Urinary bladder (tissue), 4 donors: Measurements from ENCODE around the gene DAAM1. TPM values are rescaled to one million over a fixed set of nuclear protein-coding genes. Genes with fewer than 3 reads are reported as not detected.

Experiments used
- DNase-seq: peaks from one replicate; pipeline ENCODE4 v3.0.0-alpha.2; 2015; ENCODE audit errors: extremely low spot score
- H3K27ac ChIP-seq: one replicate; pipeline ENCODE4 v1.5.1; 2013; ENCODE audit warnings: low read depth, mild to moderate bottlenecking, moderate library complexity
- H3K36me3 ChIP-seq: one replicate; pipeline ENCODE4 v1.6.1; 2013; ENCODE audit warnings: mild to moderate bottlenecking, moderate library complexity; ENCODE audit not compliant: insufficient read depth
- H3K4me1 ChIP-seq: one replicate; pipeline ENCODE4 v1.6.1; 2013; ENCODE audit warnings: mild to moderate bottlenecking, moderate library complexity; ENCODE audit not compliant: insufficient read depth
- H3K4me3 ChIP-seq: one replicate; pipeline ENCODE4 v1.5.1; 2013; ENCODE audit warnings: low read depth, low read length
- WGBS: extraction: QIAGEN DNeasy Blood & Tissue Kit; methylation state at CpG from one replicate; pipeline ENCODE4 v1.1.7; 2013; 5-methylcytosine and 5-hydroxymethylcytosine counted together
- polyA plus RNA-seq: library from polyadenylated mRNA; stranded (reverse); fragments of 200-250 nt; gene quantifications from one replicate; pipeline ENCODE4 v1.2.3, GENCODE V29; 2013
- total RNA-seq: library from RNA; depleted of rRNA; stranded (reverse); fragments of >200 nt; gene quantifications from one replicate; pipeline ENCODE4 v1.2.3, GENCODE V29; 2014
- donor health status: healthy with polysubstance abuse.
- donor health status: healthy.

The DAAM1 gene
- total and polyA plus RNA-seq, 2 donors, result 24.2 to 85.2 TPM

GRCh38 chr14:59301354-59301753 lies 112.9 kb downstream of the DAAM1 start:
- 84% methylated on average over 6 of the region's 6 CpGs for WGBS
- no peak overlapping the region for H3K4me3 ChIP-seq
- H3K36me3 ChIP-seq, result no peaks in the 10 kb centered on the region
- H3K4me1 ChIP-seq, result no peaks in the 10 kb centered on the region
- H3K27ac ChIP-seq, result no peak overlapping the region
- no peak for DNase-seq

DNA sequence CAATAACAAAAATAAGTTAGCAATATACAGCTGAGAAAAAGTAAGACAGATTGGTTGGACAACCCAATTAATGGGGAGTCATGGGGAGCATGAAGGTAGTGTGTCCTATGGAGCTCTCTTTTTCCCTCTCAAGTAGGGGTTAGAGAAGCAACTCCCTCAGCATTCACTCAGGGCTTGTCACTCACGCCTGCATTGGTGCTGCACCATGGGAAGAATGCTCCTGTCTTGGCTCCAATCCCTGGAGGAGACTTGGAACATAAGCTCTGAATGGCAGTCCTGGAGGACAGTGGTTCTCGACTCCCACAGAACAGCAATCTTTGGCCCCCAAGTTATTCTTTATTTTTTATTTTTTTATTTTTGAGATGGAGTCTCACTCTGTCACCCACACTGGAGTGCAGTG lies 113.8 kb downstream of the DAAM1 start:
- WGBS, result 97% methylated on average over 2 of the region's 2 CpGs

DNA sequence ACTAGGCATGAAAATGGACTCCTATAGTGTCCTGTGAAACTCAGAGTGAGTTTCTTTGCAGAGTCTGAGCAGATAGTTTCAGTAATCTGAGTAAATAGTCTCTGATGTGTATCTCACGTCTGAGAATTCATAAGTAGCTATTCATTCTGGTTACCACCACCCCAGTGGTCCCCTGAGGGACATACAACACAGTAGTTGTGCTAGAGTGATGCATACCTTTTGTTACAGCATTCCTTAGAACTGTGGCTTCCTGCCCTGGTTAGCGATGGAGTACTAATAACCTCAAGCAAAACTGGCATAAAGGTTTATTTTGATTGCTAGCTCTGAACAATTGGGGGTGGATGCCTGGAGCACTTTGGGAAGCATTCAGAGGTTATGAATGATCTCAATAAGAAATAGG lies 114.7 kb downstream of the DAAM1 start:
- no peak overlapping the region for H3K4me3 ChIP-seq
- WGBS, result 87% methylated on average over 2 of the region's 2 CpGs
- no peak overlapping the region for H3K27ac ChIP-seq
- no peaks in the 10 kb centered on the region for H3K36me3 ChIP-seq
- no peaks in the 10 kb centered on the region for H3K4me1 ChIP-seq
- no peak for DNase-seq

More for the DNA sequence above, 113.8 kb downstream of the DAAM1 start:
- H3K4me1 ChIP-seq, result no peaks in the 10 kb centered on the region
- H3K27ac ChIP-seq, result no peak overlapping the region
- DNase-seq, result no peak
- no peaks in the 10 kb centered on the region for H3K36me3 ChIP-seq
- no peak overlapping the region for H3K4me3 ChIP-seq

- H3K4me1 ChIP-seq, result no peaks in the 10 kb centered on the region
Observed at GRCh38 chr14:59305231-59305630, 116.8 kb downstream of the DAAM1 start.

DNA sequence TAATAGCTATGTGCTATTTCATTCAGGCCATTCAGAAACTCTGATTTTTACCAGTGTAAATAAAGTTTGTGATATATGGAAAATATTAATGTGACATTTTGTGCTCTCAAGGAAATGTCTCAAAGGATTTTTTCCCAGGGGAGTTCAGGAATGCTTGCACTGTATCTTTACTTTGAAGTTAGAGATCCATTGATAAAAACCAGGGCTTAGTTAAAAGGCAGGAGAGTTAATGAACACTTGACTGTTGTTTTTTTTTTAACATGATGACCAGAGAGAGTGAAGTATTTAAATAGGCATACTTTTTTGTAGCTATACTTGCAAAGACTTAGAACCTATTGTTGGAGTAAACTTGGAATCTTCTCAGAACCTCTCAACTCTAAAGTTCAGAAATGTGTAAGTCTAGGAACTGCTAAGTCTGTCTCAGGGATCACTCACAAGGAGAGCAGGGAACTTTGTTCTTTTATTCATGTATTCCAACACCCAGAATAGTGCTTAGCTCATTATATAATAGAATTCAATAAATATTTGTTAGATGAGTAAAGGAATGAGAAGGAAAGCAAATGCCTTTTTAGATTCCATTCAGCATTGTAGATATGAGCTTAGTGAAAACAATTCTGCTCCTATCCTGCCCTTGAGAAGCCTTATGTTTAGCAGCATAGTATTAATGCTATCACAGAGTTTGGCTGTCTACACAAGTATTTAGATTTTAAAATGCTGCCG lies 117.5 kb downstream of the DAAM1 start:
- WGBS, result 17% methylated on average over 1 of the region's 1 CpG
- H3K27ac ChIP-seq, result no peak overlapping the region
- H3K4me1 ChIP-seq, result no peaks in the 10 kb centered on the region
- H3K36me3 ChIP-seq, result no peaks in the 10 kb centered on the region
- DNase-seq, result no peak
- no peak overlapping the region for H3K4me3 ChIP-seq

More at GRCh38 chr14:59305231-59305630, 116.8 kb downstream of the DAAM1 start:
- H3K27ac ChIP-seq, result no peak overlapping the region
- DNase-seq, result no peak
- H3K36me3 ChIP-seq, result no peaks in the 10 kb centered on the region
- H3K4me3 ChIP-seq, result no peak overlapping the region

DNA sequence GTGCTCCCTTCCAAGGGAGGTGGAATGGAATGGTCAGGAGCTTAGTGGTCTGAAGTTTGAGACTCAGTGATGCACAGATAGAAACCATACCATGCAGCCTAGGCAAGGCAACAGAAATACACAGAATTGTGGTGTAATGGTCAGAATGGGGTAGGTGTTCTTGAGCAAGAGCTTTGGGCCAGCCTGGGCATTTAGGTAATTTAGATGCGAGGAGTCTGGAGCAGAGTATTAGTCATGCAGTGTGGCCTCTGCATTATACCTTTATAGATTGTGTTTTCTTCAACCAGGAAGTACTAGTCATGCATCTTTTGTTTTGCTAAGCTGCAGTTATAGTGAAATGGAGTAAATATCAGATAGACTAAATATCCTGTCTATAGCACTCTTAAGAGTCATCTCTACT lies 118.3 kb downstream of the DAAM1 start:
- DNase-seq, result no peak
- 91% methylated on average over 1 of the region's 1 CpG for WGBS
- no peaks in the 10 kb centered on the region for H3K36me3 ChIP-seq
- H3K27ac ChIP-seq, result no peak overlapping the region
- H3K4me3 ChIP-seq, result no peak overlapping the region
- no peaks in the 10 kb centered on the region for H3K4me1 ChIP-seq

- no peak overlapping the region for H3K4me3 ChIP-seq
- no peak overlapping the region for H3K27ac ChIP-seq
- no peaks in the 10 kb centered on the region for H3K36me3 ChIP-seq
- no peaks in the 10 kb centered on the region for H3K4me1 ChIP-seq
- no peak for DNase-seq
Observed at GRCh38 chr14:59308086-59308485, 119.6 kb downstream of the DAAM1 start.

GRCh38 chr14:59308673-59309072 lies 120.2 kb downstream of the DAAM1 start:
- Histone ChIP-seq H3K4me1 (no peaks in the 10 kb centered on the region), H3K27ac (no peak overlapping the region), H3K4me3 (no peak overlapping the region), H3K36me3 (no peaks in the 10 kb centered on the region)
- 46% methylated on average over 1 of the region's 1 CpG for WGBS
- no peak for DNase-seq

DNA sequence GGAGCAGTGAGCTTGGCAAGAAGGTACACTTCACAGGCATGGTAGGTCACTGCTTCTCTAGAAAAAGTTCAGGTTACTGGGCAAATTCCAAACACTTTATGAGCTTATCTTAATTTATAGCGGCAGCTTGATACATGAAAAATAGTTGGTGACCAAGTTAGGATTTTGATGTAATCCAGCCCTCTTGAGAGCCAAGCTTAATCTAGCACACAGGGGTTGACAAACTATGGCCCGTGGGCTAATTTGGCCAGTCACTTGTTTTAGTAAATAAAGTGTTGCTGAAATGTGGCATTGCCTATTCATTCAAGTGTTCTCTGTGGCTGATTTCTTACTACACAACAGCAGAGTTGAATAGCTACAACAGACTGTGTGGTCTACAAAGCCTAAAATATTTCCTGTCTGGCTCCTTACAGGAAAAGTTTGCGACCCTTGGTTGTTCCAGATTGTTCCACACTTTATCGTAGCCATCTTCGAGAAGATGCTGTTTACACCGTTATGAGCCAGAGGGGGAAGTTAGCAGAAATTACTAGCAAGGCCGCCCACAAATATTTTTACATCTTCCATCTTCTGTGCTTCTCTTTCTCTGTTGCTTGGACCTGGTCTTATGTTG lies 120.9 kb downstream of the DAAM1 start:
- no peak overlapping the region for H3K4me3 ChIP-seq
- no peak for DNase-seq
- H3K36me3 ChIP-seq, result no peaks in the 10 kb centered on the region
- no peak overlapping the region for H3K27ac ChIP-seq
- WGBS, result 68% methylated on average over 7 of the region's 7 CpGs
- H3K4me1 ChIP-seq, result no peaks in the 10 kb centered on the region

- WGBS, result 67% methylated on average over 3 of the region's 3 CpGs
- Histone ChIP-seq H3K36me3 (no peaks in the 10 kb centered on the region), H3K4me3 (no peak overlapping the region), H3K4me1 (no peaks in the 10 kb centered on the region), H3K27ac (no peak overlapping the region)
- DNase-seq, result no peak
Observed at GRCh38 chr14:59310633-59311032, 122.2 kb downstream of the DAAM1 start.

DNA sequence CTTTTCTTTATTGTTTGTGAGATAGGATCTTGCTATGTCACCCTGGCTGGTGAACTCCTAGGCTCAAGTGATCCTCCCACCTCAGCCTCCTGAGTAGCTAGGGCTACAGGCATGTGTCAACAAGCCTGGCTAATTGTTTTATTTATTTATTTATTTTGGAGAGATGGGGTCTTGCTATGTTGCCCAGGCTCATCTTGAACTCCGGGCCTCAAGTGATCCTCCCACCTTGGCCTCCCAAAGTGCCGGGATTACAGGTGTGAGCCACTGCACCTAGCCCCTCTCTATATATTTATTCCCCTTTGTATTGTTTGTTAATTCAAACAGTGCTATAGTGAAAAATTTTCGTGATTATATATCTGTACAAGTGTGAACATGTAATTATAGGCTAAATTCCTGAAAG lies 123.3 kb downstream of the DAAM1 start:
- H3K36me3 ChIP-seq, result no peaks in the 10 kb centered on the region
- no peak for DNase-seq
- H3K4me3 ChIP-seq, result no peak overlapping the region
- no peak overlapping the region for H3K27ac ChIP-seq
- no peaks in the 10 kb centered on the region for H3K4me1 ChIP-seq
- 95% methylated on average over 3 of the region's 3 CpGs for WGBS

DNA sequence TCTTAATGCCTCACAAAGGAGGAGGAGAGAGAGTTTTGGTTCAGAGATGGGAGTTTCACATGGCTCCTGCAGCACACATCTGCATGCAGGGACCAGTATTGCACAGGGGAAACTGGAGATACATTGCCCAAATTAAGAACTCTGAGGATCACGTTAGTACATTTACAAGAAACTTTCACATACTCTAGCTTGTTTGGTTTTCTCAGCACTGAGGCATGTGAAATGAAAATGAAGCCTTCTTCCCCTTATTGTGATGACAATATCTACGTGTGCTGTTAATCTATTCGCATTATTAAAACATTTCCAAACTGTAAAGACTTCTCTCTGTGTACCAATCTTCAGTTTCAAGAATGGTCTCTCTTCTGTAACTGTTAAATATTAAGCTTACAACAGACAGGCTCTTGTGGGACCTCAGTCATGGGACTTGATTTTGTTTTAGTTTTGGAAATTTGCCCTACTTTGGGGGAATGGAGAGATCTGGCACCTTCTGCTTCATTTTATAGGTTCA lies 124.7 kb downstream of the DAAM1 start:
- WGBS, result 39% methylated on average over 3 of the region's 3 CpGs
- Histone ChIP-seq H3K27ac (no peak overlapping the region), H3K36me3 (no peaks in the 10 kb centered on the region), H3K4me3 (no peak overlapping the region), H3K4me1 (no peaks in the 10 kb centered on the region)
- no peak for DNase-seq

GRCh38 chr14:59313658-59314608 lies 125.5 kb downstream of the DAAM1 start:
- WGBS, result 63% methylated on average over 3 of the region's 3 CpGs
- H3K4me1 ChIP-seq, result no peaks in the 10 kb centered on the region
- DNase-seq, result no peak
- no peaks in the 10 kb centered on the region for H3K36me3 ChIP-seq
- no peak overlapping the region for H3K4me3 ChIP-seq
- no peak overlapping the region for H3K27ac ChIP-seq
